HG03558 (cell line): ENCODE data around the gene QRICH2.

Source experiments
- ATAC-seq: cut with Tn5 transposase; IDR thresholded peaks from one replicate; pipeline ENCODE4 v1.9.1; 2021; ENCODE audit warnings: moderate number of reproducible peaks; ENCODE audit not compliant: unreplicated experiment; ENCODE audit errors: extremely low read depth

QRICH2 gene

DNA sequence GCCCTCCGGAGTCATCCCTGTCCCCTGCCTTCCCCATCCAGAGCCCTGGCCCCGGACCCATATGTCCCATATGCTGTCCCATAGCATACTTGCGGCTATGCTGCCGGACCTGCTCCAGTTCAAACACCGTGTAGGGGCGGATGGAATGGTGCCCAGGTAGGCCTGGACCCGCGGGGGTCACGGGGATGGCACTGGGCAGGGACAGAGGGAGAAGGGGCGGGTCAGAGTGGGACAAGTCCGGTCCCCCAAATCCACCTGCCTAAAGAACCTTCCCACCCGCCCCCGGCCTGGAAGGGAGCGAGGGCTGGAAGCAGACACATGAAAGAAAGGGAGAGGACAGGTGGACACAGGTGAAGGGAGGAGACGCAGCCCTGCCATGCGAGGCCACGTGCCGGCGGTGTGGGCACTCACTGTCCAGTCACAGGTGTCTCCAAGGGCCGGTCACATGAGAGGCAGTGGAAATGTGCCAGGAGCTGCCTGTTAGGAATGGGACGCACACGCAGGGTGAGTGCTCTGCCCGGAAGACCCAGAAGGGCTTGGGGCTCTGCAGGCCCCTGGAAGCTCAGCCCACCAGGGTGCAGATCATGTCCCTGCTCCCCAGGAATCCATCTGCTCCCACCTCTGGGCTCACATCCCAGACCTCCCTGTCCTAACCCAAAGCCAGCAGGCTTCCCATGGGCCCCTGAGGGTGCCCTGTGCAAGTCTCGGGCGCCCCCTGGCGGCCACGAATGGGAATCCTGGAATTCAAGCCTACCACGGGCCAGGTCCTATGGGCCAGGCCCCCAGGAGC lies 28.9 kb downstream of the QRICH2 start:
- no peak for ATAC-seq

DNA sequence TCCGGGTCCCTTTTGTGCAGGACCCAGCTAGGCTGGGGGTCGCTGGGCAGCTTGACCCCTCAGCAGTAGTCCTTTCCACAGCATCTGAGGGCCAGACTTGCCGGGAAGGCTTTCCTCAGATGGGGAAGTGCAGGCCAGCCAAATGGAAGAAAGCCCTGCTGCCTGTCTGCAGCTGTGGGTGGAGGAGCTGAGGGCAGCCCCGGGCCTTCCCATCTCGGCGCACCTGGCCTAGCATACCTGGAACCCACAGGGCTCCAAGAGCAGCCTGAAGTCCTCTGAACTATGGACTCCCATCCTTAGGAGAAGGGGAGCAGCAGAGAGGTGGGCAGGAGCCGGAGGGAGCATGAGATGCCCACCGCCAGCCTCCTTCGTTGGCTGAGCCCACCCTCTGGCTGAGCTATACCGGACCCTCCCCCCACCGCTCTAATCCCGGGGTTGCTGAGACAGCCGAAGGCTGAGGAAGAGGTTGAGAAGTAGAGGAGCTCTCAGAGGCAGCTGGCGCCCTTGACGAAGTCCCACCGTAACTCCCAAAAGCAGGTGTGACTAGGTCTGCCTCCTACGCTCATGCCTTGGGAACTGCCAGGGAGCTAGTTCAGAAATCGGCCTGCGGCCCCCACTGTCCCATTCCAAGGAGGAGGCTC lies 29.7 kb downstream of the QRICH2 start:
- no peak for ATAC-seq

DNA sequence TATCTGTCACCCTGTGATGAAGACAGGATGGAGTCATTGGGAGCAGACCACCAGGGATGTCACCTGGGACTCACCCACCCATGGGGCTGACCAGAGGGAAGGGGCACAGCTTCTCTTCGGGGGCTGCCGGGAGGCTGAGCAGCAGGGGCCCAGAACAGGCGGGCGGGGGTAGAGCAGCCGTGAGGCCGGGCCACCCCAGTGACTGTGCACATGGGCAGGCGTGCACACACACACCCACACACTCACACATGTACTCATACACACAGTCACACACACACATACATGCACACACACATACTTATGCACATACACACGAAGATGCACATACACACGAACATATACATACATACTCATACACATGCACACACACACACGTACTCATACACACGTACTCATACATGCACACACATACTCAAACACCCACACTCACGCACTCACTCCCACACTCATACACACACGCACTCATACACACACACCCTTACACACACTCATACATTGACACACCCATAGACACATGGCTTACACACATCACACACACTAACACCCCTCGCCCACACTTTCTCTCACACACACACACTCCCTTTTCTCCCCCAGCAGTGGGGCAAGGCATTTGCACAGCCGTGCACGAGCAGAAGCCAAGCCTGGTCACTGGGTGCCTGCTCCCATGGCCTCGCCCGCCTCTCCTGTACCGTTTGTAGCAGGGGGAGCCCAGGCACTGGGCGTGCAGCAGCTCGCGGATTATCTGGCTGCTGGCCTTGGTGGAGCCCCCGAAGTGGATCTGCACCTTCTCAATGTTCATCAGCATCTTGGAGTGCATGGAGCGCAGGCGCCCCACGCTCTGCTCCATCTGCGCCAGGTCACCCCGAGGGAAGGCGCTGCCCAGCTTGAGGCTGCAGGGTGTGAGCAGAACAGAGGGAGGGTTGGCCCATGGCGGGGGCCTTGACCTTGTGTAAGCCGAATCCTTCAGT lies 30.5 kb downstream of the QRICH2 start:
- no peak for ATAC-seq

DNA sequence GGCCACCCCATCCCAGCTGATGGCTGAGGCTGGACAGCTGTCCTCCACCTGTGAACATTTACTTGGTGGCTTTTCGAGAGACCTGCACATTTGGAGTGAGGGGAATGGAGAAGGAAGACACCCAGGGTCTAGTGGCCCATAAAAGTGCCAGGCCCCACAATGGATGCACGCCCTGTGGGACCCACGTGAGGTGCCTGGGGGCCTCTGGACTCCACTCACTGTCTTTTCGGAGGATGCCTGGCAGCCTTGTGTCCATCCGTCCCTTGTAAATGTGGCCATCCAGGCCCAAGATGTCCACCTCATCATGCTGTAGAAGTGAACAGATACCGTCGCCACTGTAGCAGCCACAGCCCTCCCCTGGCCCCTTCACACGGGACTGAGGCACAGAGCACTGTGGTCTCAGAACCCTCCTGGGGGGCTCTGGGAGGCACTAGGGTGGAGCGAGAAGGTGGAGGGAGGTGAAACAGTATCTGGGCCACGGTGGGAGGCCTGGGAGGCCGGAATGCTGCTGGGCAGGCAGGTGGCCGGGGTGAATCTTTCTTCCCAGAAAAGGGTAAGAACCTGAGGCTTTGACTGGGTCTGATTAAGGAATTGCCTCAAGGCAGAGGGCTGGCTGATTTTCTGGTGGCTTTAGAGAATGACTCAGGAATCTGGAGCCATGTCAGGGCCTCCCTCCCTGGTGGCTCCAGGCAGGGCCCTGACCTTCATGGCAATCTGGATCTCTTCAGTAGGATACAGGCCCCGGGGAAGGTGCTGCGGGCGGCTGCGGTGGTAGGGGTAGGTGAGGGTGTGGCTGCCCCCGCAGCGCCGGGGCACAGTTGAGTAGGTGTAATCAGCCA lies 31.4 kb downstream of the QRICH2 start:
- ATAC-seq, result no peak

DNA sequence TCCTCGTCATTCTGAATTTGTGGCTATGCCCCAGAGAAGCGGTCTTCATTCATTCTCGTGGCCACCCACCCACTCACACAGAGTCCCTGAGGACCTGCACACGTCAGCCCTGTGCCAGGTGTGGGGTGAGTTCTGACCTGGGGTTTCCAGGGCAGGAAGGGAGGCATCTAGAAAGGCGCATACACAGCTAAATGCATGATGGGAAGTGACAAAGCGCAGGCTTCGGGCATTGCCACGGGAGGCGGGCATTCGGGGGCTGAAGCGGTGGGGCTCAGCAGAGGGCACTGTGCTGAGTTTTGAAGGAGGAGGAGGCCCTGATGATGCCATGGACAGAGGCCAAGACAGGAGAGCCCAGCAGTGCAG lies 32.0 kb downstream of the QRICH2 start:
- no peak for ATAC-seq

DNA sequence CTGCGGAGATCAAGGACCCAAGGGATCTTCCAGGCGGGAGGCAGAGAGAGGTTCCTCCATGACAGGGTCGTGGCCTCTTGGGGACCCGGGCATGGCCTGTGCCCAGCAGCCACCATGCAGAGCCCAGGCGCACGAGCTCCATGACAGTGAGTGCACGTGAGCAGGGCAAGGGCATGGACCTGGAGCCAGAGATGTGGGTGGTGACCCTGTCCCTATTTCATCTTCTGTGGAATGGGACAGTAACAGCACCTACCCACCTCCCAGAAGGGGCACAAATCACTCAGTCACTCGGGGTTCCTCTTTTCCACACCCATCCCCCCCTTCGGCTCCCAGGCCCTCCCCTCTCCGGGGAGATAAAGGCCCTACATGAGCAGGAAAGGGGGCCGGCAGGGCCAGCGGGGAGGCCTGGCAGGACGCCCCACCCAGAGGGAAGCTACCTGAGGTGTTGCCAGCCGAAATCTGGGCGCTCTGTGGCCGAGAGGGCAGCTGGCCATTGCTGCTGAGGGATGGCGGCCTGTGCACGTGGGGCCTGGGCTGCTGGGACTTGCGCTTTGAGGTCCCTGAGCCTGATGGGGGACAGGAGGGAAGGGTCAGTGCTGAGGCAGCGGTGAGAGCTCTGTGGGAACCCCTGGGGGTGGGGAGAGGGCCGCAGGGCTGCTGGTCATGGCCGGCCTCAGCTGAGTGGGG lies 32.6 kb downstream of the QRICH2 start:
- ATAC-seq, result no peak

- ATAC-seq, result no peak
Measured at GRCh38 chr17:76274112-76274956, 33.7 kb downstream of the QRICH2 start.

DNA sequence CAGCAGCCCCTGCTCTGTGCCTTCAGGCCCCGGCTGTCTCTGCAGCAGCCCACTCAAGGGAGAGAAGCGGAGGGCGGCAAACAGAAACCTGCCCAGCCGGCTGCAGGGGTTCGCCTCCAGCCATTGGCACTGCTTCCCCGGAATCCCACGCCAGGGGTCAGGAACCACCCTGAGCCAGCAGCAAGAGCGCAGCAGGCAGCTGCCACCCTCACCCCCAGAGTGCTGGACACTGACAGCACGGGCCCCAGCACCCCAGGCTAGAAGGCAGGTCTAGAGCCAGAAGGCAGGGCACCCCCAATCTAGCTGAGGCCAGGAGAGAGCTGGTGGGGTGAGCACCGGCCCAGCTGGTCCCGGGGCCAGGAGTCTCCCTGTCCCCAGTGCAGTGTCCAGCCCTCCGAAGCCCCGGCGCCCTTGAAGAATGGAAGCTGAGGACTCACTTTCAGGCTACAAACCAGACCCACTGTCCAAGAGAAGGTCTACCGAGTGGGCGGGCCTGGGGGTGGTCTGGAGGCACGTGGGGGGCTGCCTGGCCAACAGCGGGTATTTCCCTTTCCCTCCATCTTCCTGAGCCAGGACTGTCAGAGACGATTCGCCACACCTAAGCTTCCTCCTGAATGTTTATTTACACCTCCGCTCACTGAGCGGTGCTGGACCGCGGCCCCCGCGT lies 34.5 kb downstream of the QRICH2 start:
- ATAC-seq, result no peak

- peak; percentile 4 for ATAC-seq
Measured at GRCh38 chr17:76272541-76273444, 35.3 kb downstream of the QRICH2 start.

GRCh38 chr17:76271669-76272540 lies 36.2 kb downstream of the QRICH2 start:
- ATAC-seq, result peak; percentile 28

GRCh38 chr17:76270770-76271668 lies 37.1 kb downstream of the QRICH2 start:
- no peak for ATAC-seq

GRCh38 chr17:76270127-76270592 lies 37.9 kb downstream of the QRICH2 start:
- no peak for ATAC-seq

GRCh38 chr17:76268991-76269981 lies 38.8 kb downstream of the QRICH2 start:
- ATAC-seq, result no peak
